HepG2 (cell line): ENCODE data around the gene RRAD. TPM values are rescaled to one million over a fixed set of nuclear protein-coding genes. Genes with fewer than 3 reads are reported as not detected.

Source experiments
- AGO1 ChIP-seq: fragments of 200-400 bp; formaldehyde crosslinking; IDR thresholded peaks from 2 replicates; pipeline ENCODE4 v1.6.1; 2017; ENCODE audit warnings: mild to moderate bottlenecking, low read depth, low read length, moderate library complexity; ENCODE audit not compliant: poor library complexity, severe bottlenecking
- AGO2 ChIP-seq: fragments of 200-400 bp; formaldehyde crosslinking; optimal IDR thresholded peaks from 2 replicates; pipeline ENCODE3; 2017; ENCODE audit warnings: mild to moderate bottlenecking, low read depth, low read length, moderate library complexity
- ASH2L ChIP-seq: fragments of 300-600, 200-600 bp; sonication (generic); IDR thresholded peaks from 2 replicates; pipeline ENCODE4 v1.7.0; 2017; ENCODE audit warnings: low read depth, mild to moderate bottlenecking, moderate library complexity, mixed read lengths, low read length; ENCODE audit not compliant: insufficient read length
- BORCS8-MEF2B ChIP-seq: sonication (generic); formaldehyde crosslinking; IDR thresholded peaks from 2 replicates; pipeline ENCODE4 v1.8.0; 2022; ENCODE audit warnings: mild to moderate bottlenecking, missing genetic modification reagents
- ESRRA ChIP-seq: sonication (generic); formaldehyde crosslinking; IDR thresholded peaks from 2 replicates; pipeline ENCODE4 v1.5.1; 2020; ENCODE audit warnings: mild to moderate bottlenecking, low read depth, missing genetic modification reagents
- FOXK2 ChIP-seq: fragments of 450-650 bp; IDR thresholded peaks from 2 replicates; pipeline ENCODE4 v1.6.1; 2016
- GLMP ChIP-seq: sonication (generic); formaldehyde crosslinking; IDR thresholded peaks from 2 replicates; pipeline ENCODE4 v1.9.0; 2021; ENCODE audit warnings: missing genetic modification reagents, mild to moderate bottlenecking, borderline replicate concordance
- HOXA7 ChIP-seq: sonication (generic); formaldehyde crosslinking; IDR thresholded peaks from 2 replicates; pipeline ENCODE4 v1.8.1; 2022; ENCODE audit warnings: mild to moderate bottlenecking, missing genetic modification reagents, moderate library complexity
- MAZ ChIP-seq, 2 experiments: sonication (generic) in 1 of 2; formaldehyde crosslinking in 1 of 2; IDR thresholded peaks; 2 replicates each; pipeline versions ENCODE4 v1.5.0 to v1.6.1; 2012 to 2020; ENCODE audit warnings: low read depth in 2 of 2, mild to moderate bottlenecking in 2 of 2, borderline replicate concordance in 1 of 2, improper control_type of control experiment in 1 of 2, low read length in 1 of 2, missing genetic modification reagents in 1 of 2, moderate library complexity in 1 of 2
- NR2F2 ChIP-seq: IDR thresholded peaks from 2 replicates; pipeline ENCODE4 v1.6.1; 2012; ENCODE audit warnings: low read depth, inconsistent platforms, borderline replicate concordance
- RFXAP ChIP-seq: sonication (generic); formaldehyde crosslinking; IDR thresholded peaks from 2 replicates; pipeline ENCODE4 v1.4.0; 2020; ENCODE audit warnings: missing genetic modification reagents, borderline replicate concordance
- SMYD3 ChIP-seq: sonication (generic); formaldehyde crosslinking; IDR thresholded peaks from 2 replicates; pipeline ENCODE4 v1.8.1; 2023; ENCODE audit warnings: mild to moderate bottlenecking, missing genetic modification reagents
- STAT5B ChIP-seq: sonication (generic); formaldehyde crosslinking; IDR thresholded peaks from 2 replicates; pipeline ENCODE4 v1.4.0; 2020; ENCODE audit warnings: missing genetic modification reagents
- TOE1 ChIP-seq: sonication (generic); formaldehyde crosslinking; IDR thresholded peaks from 2 replicates; pipeline ENCODE4 v1.4.0; 2020; ENCODE audit warnings: mild to moderate bottlenecking, missing genetic modification reagents
- TRIM24 ChIP-seq: sonication (generic); formaldehyde crosslinking; IDR thresholded peaks from 2 replicates; pipeline ENCODE4 v1.8.0; 2022; ENCODE audit warnings: mild to moderate bottlenecking, missing genetic modification reagents
- ZMYM3 ChIP-seq: sonication (generic); formaldehyde crosslinking; IDR thresholded peaks from 2 replicates; pipeline ENCODE4 v1.5.1; 2020; ENCODE audit warnings: mild to moderate bottlenecking, missing genetic modification reagents
- ZNF20 ChIP-seq: sonication (generic); formaldehyde crosslinking; IDR thresholded peaks from 2 replicates; pipeline ENCODE4 v1.4.0; 2020; ENCODE audit warnings: mild to moderate bottlenecking, moderate library complexity, missing genetic modification reagents
- ZNF264 ChIP-seq: sonication (generic); formaldehyde crosslinking; IDR thresholded peaks from 2 replicates; pipeline ENCODE4 v1.4.0; 2020; ENCODE audit warnings: missing genetic modification reagents
- ZNF317 ChIP-seq: sonication (generic); formaldehyde crosslinking; IDR thresholded peaks from 2 replicates; pipeline ENCODE4 v1.5.0; 2020; ENCODE audit warnings: mild to moderate bottlenecking, missing genetic modification reagents
- ZNF556 ChIP-seq: sonication (generic); formaldehyde crosslinking; IDR thresholded peaks from 2 replicates; pipeline ENCODE4 v1.4.0; 2020; ENCODE audit warnings: mild to moderate bottlenecking, missing genetic modification reagents, borderline replicate concordance
- ZNF570 ChIP-seq: sonication (generic); formaldehyde crosslinking; IDR thresholded peaks from 2 replicates; pipeline ENCODE4 v1.4.0; 2020; ENCODE audit warnings: mild to moderate bottlenecking, missing genetic modification reagents, borderline replicate concordance
- ZNF576 ChIP-seq: sonication (generic); formaldehyde crosslinking; IDR thresholded peaks from 2 replicates; pipeline ENCODE4 v1.4.0; 2020; ENCODE audit warnings: mild to moderate bottlenecking, missing genetic modification reagents
- ZNF619 ChIP-seq: sonication (generic); formaldehyde crosslinking; IDR thresholded peaks from 2 replicates; pipeline ENCODE4 v1.4.0; 2020; ENCODE audit warnings: mild to moderate bottlenecking, missing genetic modification reagents
- ZSCAN25 ChIP-seq: sonication (generic); formaldehyde crosslinking; IDR thresholded peaks from 2 replicates; pipeline ENCODE4 v1.8.0; 2022; ENCODE audit warnings: mild to moderate bottlenecking, missing genetic modification reagents
- polyA plus RNA-seq, 8 experiments: library from polyadenylated mRNA; depleted of rRNA in 3 of 8; stranded (reverse) in 7 of 8; unstranded in 1 of 8; fragments of >200 nt; fragmentation: Illumina TruSeq in 4 of 8; extraction: Trizol in 4 of 8; gene quantifications; 2 replicates each; pipeline versions ENCODE4 v1.2.1 to v1.2.3, GENCODE V29; 2011 to 2016; ENCODE audit warnings: low read depth in 4 of 8, missing spikeins in 1 of 8, mixed read lengths in 1 of 8; ENCODE audit not compliant: insufficient read depth in 1 of 8
- total RNA-seq, 5 experiments: library from RNA; depleted of rRNA; stranded (reverse); fragments of >200 nt; fragmentation: Illumina TruSeq; extraction: Trizol; gene quantifications; 2 replicates each; pipeline ENCODE4 v1.2.3, GENCODE V29; 2016; ENCODE audit warnings: low read depth in 1 of 5
- TF ChIP-seq, protein P1 (sequence below): fragments of 450-650 bp; IDR thresholded peaks from 2 replicates; pipeline ENCODE4 v1.6.1; 2016
- TF ChIP-seq, protein P2 (sequence below): sonication (generic); formaldehyde crosslinking; IDR thresholded peaks from 2 replicates; pipeline ENCODE4 v1.8.0; 2022; ENCODE audit warnings: missing genetic modification reagents, mild to moderate bottlenecking, borderline replicate concordance

RRAD gene
- total and polyA plus RNA-seq, 2 of the 13 experiments (the other 11 are each of a cell fraction or from before 2014, with no cell fraction given) = 0.80 to 1.1 TPM

DNA sequence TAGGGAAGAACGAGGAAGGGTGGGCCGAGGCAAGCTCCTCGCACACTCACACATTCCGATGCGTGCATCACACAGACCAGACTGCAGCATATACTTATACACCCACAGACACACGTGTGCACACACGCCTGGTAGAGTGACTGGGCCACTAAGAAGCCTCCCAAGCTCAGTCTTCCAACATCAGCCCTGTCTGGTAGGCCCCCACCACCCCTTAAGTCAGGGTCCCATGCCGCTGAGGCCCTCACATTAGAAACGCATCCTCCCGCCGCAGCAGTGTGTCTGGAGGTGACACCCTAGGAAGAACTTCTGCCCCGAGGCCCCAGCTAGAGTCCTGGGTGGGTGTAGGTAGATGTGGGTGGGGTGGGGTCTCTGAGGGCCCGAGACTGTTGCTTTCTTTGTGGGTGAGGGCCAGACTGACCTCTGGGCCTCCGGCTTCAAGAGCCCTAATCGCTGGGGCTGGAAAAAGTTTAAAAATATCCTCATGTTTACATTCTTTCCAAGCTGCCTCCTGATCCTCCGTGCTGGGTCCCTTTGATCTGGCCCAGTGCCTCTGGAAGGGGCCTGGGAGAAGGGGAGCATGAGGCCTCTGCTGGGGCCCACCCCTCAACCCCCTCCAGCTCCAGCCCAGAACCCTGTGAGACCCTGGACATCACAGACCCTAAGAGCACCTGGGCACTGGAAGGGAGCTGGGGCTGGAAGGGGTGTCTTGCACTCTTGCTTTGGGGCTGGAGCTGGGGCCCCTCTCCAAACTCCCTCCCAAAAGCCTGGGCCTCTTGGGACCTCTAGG is 20.3 kb downstream of the RRAD start (continued):
- TF ChIP-seq ASH2L = no peak
- no peak for TF ChIP-seq GLMP (CRISPR knock-in tag)
- no peak for TF ChIP-seq BORCS8-MEF2B (CRISPR knock-in tag)
- no peak for TF ChIP-seq TRIM24
- peak; percentile 72 for TF ChIP-seq FOXK2
- TF ChIP-seq, protein P1, sequence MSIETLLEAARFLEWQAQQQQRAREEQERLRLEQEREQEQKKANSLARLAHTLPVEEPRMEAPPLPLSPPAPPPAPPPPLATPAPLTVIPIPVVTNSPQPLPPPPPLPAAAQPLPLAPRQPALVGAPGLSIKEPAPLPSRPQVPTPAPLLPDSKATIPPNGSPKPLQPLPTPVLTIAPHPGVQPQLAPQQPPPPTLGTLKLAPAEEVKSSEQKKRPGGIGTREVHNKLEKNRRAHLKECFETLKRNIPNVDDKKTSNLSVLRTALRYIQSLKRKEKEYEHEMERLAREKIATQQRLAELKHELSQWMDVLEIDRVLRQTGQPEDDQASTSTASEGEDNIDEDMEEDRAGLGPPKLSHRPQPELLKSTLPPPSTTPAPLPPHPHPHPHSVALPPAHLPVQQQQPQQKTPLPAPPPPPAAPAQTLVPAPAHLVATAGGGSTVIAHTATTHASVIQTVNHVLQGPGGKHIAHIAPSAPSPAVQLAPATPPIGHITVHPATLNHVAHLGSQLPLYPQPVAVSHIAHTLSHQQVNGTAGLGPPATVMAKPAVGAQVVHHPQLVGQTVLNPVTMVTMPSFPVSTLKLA = no peak
- no peak for TF ChIP-seq ZNF20 (CRISPR knock-in tag)
- TF ChIP-seq MAZ (IDR thresholded peaks at IDR 0.05; ENCODE audit: borderline replicate concordance, low read depth, low read length) = no peak
- TF ChIP-seq MAZ (CRISPR knock-in tag; IDR thresholded peaks at IDR 0.05; ENCODE audit: low read depth) = no peak; the same call in 1 of the 2 replicates
- no peak for TF ChIP-seq SMYD3 (CRISPR knock-in tag)
- TF ChIP-seq ZNF619 (CRISPR knock-in tag) = peak; percentile 11; the same call in 1 of the 2 replicates
- TF ChIP-seq ZMYM3 = no peak; the same call in 1 of the 2 replicates
- no peak for TF ChIP-seq STAT5B
- TF ChIP-seq NR2F2 = peak; percentile 69; the same call in 1 of the 2 replicates
- no peak for TF ChIP-seq HOXA7
- no peak for TF ChIP-seq ZSCAN25 (CRISPR knock-in tag)
- TF ChIP-seq ZNF570 (CRISPR knock-in tag) = no peak
- peak; percentile 45; the same call in 1 of the 2 replicates for TF ChIP-seq ZNF317 (CRISPR knock-in tag)
- no peak for TF ChIP-seq ESRRA (CRISPR knock-in tag)
- TF ChIP-seq AGO2 = no peak
- TF ChIP-seq TOE1 (CRISPR knock-in tag) = 0 out of 2 replicates have a peak, but pooled peaks have one; percentile 2
- peak; percentile 71 for TF ChIP-seq RFXAP (CRISPR knock-in tag)
- TF ChIP-seq, protein P2, sequence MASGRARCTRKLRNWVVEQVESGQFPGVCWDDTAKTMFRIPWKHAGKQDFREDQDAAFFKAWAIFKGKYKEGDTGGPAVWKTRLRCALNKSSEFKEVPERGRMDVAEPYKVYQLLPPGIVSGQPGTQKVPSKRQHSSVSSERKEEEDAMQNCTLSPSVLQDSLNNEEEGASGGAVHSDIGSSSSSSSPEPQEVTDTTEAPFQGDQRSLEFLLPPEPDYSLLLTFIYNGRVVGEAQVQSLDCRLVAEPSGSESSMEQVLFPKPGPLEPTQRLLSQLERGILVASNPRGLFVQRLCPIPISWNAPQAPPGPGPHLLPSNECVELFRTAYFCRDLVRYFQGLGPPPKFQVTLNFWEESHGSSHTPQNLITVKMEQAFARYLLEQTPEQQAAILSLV (CRISPR knock-in tag) = no peak; the same call in 1 of the 2 replicates
- no peak for TF ChIP-seq ZNF576 (CRISPR knock-in tag)
- 0 out of 2 replicates have a peak, but pooled peaks have one; percentile 20 for TF ChIP-seq ZNF264 (CRISPR knock-in tag)
- TF ChIP-seq AGO1 = no peak
- TF ChIP-seq ZNF556 = no peak
